Prostate gland (tissue), 2 donors: ENCODE results near the gene NME3.

Experiments
- CTCF ChIP-seq, 4 experiments: fragments of 200-600 bp in 2 of 4; fragments of 450-650 bp in 2 of 4; sonication (generic) in 2 of 4; IDR thresholded peaks; 1 replicate in 3 of 4; 2 replicates in 1 of 4; pipeline ENCODE4 v1.5.1; 2016 to 2019; ENCODE audit warnings: antibody characterized with exemption in 4 of 4, mild to moderate bottlenecking in 2 of 4, moderate library complexity in 2 of 4
- POLR2A ChIP-seq: fragments of 450-650 bp; IDR thresholded peaks from one replicate; pipeline ENCODE4 v1.6.1; 2016; ENCODE audit warnings: antibody characterized with exemption, mild to moderate bottlenecking
- POLR2AphosphoS5 ChIP-seq: sonication (generic); formaldehyde crosslinking; IDR thresholded peaks from one replicate; pipeline ENCODE4 v1.6.1; 2017; ENCODE audit warnings: antibody characterized with exemption

- TF ChIP-seq CTCF (IDR thresholded peaks at IDR 0.05) (no peak), POLR2A (no peak), POLR2AphosphoS5 (no peak)
Measured at GRCh38 chr16:1816396-1817275, 45.3 kb upstream of the NME3 start.
